ENCODE data around the gene ECT2L.

- no peak for TF ChIP-seq CTCF (IDR thresholded peaks at IDR 0.05; ENCODE audit: insufficient read depth, low read depth, low read length)
- TF ChIP-seq EZH2 (IDR thresholded peaks at IDR 0.05; ENCODE audit: insufficient read depth, low read length) = no peak
These were observed 13.6 kb upstream of the ECT2L start for GRCh38 chr6:138782243-138782642.
